DMS79 (cell line): Measurements from ENCODE around the gene SLC30A5.

Experiments
- DNase-seq: peaks from one replicate; lab custom pipeline; 2025; lab: John Stamatoyannopoulos, UW

The SLC30A5 gene

GRCh38 chr5:69167929-69168328, 74.1 kb downstream of the SLC30A5 start:
- DNase-seq = no peak

DNA sequence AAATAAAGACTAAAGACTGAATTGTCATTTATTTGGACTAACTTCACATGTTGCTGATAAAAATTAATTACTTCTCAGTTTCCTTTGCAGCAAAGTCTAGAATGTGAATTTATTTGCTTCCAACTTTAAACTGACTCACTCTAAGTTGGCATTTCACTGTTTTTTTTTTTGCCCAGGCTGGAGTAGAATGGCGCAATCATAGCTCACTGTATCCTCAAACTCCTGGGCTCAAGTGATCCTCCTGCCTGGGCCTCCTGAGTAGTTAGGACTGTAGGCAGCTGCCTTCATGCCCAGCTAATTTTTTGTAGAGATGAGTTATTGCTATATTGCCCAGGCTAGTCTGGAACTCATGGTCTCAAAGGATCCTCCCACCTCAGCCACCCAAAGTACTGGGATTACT, 76.7 kb downstream of the SLC30A5 start:
- no peak for DNase-seq

DNA sequence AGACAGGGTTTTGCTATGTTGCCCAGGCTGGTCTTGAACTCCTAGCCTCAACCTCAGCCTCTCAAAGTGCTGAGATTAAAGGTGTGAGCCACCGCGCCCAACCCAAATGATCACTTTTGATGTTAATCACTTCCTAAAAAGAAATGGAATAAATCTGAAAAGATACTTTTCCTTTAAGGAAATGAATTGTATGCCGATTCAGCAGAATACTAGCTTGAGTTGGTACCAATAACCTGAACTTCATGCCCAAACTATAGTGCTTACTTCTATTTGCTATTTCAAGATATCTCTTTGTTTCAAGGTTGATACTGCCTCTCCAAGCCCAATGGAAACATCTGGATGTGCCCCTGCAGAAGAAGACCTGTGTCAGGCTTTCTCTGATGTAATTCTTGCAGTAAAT, 77.2 kb downstream of the SLC30A5 start:
- no peak for DNase-seq
